EH (cell line): ENCODE measurements around the gene PALM2AKAP2.
A peak's percentile ranks its signal among the peaks of the same experiment; 100 is the strongest.

Experiments
- DNase-seq: peaks from one replicate; pipeline ENCODE4 v3.0.0-alpha.2; 2015; ENCODE audit warnings: low read depth

The PALM2AKAP2 gene

GRCh38 chr9:109779711-109780452, at the start of gene PALM2AKAP2:
TSS of gene PALM2AKAP2 (plus strand) at chr9:109780198. CDS start at chr9:109780489, 291 bp downstream.
- DNase-seq: peak; percentile 83

- DNase-seq: peak; percentile 59
Observed at GRCh38 chr9:109730228-109730627, 49.8 kb upstream of the PALM2AKAP2 start.

DNA sequence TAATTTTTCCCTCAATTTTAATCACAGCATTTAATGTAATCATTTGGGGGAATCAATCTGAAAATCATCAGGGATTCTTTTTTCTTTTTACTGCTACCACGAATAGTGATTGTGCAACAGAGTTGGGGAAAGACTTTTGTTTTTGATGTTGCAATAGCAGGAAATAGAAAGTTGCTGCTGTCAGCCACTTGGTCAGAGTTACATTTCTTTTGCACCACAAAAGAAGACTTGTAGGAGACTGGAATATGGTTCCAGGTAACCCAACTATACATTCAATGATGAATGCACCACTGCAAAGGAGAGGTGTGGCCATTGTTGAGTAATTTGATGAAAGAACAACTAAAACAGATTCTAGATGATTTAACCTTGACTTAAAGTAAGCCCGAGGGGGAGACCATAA, 46.3 kb upstream of the PALM2AKAP2 start:
- peak; percentile 63 for DNase-seq

- DNase-seq: no peak
Observed at GRCh38 chr9:109734814-109735213, 45.2 kb upstream of the PALM2AKAP2 start.

- no peak for DNase-seq
Observed at GRCh38 chr9:109735801-109736200, 44.2 kb upstream of the PALM2AKAP2 start.

DNA sequence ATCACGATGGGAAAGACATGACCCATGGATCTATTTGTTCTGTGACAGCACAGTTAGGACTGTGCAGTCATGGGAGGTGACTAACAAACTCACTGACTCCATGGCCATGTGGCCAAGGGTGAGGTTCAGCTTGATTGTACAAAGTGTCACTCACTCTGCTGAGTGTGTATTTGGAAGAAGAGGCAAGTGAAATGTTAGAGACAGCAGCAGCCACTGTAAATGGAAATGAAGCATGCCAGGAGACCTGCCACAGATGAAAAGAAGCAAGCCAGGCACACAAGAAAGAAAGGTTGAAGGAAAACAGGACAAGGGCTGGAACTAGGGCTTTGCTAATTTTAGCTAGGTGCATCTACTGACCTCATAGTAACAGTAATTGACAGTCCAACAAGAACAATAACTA, 42.7 kb upstream of the PALM2AKAP2 start:
- DNase-seq: no peak

GRCh38 chr9:109739760-109740159, 40.2 kb upstream of the PALM2AKAP2 start:
- DNase-seq: no peak

GRCh38 chr9:109742776-109743348, 37.1 kb upstream of the PALM2AKAP2 start:
- peak; percentile 68 for DNase-seq

- DNase-seq: peak; percentile 25
Observed at GRCh38 chr9:109743696-109744095, 36.3 kb upstream of the PALM2AKAP2 start.

DNA sequence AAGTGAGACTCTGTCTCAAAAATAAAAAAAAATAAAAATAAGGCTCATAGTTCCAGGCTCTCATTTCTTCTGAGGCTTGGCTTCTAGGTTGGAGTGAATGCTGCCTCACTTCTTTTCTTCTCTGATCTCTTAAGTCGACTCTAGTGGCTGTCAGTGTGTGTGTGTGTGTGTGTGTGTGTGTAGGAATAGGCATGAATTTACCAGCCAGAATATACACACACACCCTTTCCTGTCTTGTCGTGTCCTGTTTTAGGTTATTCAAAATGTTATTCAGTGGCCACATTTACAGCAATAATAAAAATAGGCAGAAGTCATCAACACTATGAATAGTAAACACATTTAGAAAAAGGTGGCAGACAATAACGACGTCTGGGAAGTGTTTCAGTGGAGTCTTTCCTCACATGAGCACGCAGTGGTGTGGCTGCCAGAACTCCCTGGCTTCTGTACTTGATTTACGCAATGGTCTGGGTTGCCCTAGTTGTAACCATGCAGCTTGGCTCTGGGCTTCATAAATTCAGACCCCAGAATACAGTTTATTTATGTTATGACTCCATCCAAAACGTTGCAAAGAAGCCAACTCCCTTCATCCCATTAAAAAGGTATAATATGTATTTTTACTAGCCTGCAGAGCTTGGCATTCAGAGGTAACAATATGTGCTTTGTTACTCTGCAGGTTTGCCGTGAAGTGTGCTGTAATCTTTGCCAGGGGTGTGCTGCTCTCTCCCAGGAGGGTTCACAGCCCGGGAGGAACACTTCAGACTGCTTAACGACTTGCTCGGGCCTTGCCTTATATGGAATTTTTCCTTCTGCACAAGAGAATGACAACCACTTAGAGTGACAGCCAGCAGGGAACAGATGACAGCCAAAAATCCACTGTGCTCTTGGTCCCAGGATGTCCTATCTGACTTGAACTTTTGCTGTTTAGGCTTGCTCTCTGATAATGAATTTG, 34.4 kb upstream of the PALM2AKAP2 start:
- peak; percentile 81 for DNase-seq

DNA sequence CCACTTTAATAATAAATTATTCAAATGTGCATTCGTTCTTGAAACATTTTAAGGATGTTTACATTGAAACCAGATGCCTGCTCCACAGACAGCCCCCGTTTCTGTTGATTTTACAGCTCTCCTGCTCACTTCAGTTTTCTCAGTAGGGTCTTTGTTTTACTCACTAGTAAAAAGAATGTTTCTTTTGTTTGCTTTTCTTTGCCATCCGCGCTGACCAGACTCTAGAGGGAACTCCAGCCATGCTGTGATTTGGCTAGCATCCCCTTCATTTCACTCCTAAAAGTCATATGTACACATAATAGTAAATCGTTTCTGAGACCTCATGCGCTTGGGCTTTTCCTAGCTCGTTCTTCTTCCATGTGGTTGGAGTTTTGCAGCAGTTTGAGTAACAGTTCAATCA, 28.7 kb upstream of the PALM2AKAP2 start:
- DNase-seq: peak; percentile 74

GRCh38 chr9:109753308-109753707, 26.7 kb upstream of the PALM2AKAP2 start:
- no peak for DNase-seq

GRCh38 chr9:109755040-109755439, 25.0 kb upstream of the PALM2AKAP2 start:
- DNase-seq: peak; percentile 64

DNA sequence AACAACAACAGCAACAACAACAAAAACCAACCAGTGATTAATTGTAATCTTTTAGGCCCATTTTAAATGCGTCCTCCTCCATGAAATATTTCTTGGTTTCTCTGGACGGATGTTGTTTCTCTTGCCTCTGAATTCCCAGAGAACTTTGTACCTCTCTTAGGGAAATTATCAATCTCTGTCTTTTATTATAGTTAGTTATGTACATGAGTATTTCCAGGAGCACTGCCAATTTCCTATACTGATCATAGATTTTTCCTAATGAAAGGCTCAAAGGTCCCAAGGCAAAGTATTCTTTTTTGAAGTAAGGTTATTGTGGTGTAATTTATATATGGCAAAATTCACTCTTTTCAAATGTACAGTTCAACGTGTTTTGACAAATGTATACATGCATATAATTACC, 20.4 kb upstream of the PALM2AKAP2 start:
- DNase-seq: no peak

DNA sequence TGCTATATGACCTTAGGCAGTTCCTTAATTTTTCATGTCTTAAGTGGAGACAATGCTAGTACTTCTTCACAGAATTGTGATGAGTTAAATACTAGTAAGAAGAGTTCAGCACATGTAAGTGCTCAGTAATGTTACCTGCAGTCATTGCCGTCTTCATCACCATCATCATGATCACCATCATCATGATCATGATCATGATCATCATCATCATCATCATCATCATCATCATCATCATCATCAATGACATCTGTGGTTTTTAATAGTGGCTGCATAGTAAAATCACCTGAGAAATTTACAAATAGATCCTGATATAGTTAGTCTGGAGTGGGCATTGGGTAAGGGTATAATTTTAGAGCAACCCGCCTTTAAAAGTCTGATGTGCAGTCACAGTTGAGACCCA, 14.7 kb upstream of the PALM2AKAP2 start:
- DNase-seq: no peak

- DNase-seq: no peak
Observed at GRCh38 chr9:109765830-109766229, 14.2 kb upstream of the PALM2AKAP2 start.

DNA sequence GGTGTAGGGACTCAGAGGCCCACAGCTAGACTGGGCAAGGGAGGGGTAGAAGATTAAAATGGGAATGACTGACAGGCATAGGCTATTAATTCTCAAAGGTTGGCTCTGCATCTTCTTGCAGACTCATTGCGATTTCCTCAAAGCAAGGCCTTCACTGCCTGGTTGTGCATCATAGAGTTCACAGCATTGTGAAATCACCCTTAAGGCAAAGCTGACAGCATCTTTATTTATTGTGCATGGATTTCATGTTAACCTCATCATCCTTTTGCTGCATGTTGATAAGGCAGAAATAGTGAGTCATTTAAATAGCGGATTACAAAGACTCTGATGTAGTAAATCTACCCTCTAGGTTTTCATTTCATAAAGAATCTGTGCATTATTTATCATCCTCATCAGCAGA, 13.6 kb upstream of the PALM2AKAP2 start:
- peak; percentile 96 for DNase-seq

GRCh38 chr9:109767404-109767803, 12.6 kb upstream of the PALM2AKAP2 start:
- DNase-seq: no peak

DNA sequence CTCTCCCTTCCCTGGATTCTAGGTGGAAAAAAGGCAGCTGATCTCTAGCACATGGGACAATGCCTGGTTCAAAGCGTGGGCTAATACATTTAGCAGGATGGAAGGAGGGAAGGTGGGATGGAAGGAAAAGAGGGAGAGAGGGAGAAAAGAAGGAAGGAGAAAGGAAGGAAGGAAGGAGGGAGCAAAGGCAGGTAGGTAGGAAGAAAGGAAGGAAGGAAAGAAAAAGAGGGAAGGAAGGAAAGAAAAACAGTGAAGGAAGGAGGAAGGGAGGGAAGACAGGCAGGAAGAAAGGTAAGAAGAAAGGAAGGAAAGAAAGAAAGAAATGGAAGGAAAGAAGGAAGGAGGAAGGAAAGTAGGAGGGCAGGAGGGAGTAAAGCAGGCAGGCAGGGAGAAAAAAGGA, 12.2 kb upstream of the PALM2AKAP2 start:
- DNase-seq: no peak

- peak; percentile 60 for DNase-seq
Observed at GRCh38 chr9:109769250-109769649, 10.7 kb upstream of the PALM2AKAP2 start.

GRCh38 chr9:109770101-109770500, 9.9 kb upstream of the PALM2AKAP2 start:
- peak; percentile 40 for DNase-seq

- DNase-seq: peak; percentile 97
Observed at GRCh38 chr9:109771087-109771486, 8.9 kb upstream of the PALM2AKAP2 start.
